Measurements from ENCODE around the gene EXOC6B. TPM values are rescaled to one million over a fixed set of nuclear protein-coding genes. Genes with fewer than 3 reads are reported as not detected.

The EXOC6B gene
- total and polyA plus RNA-seq, 2 donors from 2014 or later, result 5.9 to 31.3 TPM

DNA sequence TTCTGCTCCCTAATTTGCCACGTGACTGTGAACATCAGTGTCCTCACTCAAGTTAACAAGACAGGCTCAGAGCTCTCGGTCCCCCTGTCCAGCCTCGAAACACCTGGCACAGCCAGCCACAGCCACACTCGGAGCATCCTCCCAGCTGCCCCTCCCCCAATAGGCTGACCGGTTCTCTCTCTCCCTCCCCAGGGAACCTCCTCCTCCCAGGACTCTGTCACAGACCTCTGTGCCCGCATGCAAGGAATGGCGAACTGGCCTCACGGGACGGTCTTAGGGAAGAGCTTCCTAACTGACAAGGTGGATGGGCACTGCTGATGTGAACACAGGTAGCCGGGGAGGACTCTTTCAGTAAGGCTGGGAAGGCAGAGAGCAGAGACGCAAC, 697.0 kb downstream of the EXOC6B start:
- Histone ChIP-seq H3K9ac (ENCODE audit: low read length in 3 of 3) (no peak overlapping the region), H3K4me1 (ENCODE audit: control insufficient read depth in 2 of 3, insufficient read depth in 2 of 3, low read depth in 1 of 3, low read length in 3 of 3) (no peaks in the 10 kb centered on the region), H3K9me3 (ENCODE audit: control insufficient read depth in 2 of 3, insufficient read depth in 1 of 3, low read length in 3 of 3) (no peaks in the 10 kb centered on the region), H3K4me3 (ENCODE audit: low read length in 3 of 3) (no peak overlapping the region), H3K36me3 (ENCODE audit: control insufficient read depth in 2 of 3, insufficient read depth in 3 of 3, low read length in 3 of 3) (no peaks in the 10 kb centered on the region), H3K27me3 (ENCODE audit: control insufficient read depth, insufficient read depth, low read length) (no peaks in the 10 kb centered on the region), H3K27ac (ENCODE audit: low read depth in 2 of 2, low read length in 2 of 2) (no peak overlapping the region)
- intact Hi-C loops (cut with DNase I), result no loop called here
- TF ChIP-seq, protein P1, sequence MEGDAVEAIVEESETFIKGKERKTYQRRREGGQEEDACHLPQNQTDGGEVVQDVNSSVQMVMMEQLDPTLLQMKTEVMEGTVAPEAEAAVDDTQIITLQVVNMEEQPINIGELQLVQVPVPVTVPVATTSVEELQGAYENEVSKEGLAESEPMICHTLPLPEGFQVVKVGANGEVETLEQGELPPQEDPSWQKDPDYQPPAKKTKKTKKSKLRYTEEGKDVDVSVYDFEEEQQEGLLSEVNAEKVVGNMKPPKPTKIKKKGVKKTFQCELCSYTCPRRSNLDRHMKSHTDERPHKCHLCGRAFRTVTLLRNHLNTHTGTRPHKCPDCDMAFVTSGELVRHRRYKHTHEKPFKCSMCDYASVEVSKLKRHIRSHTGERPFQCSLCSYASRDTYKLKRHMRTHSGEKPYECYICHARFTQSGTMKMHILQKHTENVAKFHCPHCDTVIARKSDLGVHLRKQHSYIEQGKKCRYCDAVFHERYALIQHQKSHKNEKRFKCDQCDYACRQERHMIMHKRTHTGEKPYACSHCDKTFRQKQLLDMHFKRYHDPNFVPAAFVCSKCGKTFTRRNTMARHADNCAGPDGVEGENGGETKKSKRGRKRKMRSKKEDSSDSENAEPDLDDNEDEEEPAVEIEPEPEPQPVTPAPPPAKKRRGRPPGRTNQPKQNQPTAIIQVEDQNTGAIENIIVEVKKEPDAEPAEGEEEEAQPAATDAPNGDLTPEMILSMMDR (IDR thresholded peaks at IDR 0.05; ENCODE audit: borderline replicate concordance, extremely low read depth, insufficient read depth), result no peak
- no peak for FAIRE-seq
- no peak for DNase-seq

DNA sequence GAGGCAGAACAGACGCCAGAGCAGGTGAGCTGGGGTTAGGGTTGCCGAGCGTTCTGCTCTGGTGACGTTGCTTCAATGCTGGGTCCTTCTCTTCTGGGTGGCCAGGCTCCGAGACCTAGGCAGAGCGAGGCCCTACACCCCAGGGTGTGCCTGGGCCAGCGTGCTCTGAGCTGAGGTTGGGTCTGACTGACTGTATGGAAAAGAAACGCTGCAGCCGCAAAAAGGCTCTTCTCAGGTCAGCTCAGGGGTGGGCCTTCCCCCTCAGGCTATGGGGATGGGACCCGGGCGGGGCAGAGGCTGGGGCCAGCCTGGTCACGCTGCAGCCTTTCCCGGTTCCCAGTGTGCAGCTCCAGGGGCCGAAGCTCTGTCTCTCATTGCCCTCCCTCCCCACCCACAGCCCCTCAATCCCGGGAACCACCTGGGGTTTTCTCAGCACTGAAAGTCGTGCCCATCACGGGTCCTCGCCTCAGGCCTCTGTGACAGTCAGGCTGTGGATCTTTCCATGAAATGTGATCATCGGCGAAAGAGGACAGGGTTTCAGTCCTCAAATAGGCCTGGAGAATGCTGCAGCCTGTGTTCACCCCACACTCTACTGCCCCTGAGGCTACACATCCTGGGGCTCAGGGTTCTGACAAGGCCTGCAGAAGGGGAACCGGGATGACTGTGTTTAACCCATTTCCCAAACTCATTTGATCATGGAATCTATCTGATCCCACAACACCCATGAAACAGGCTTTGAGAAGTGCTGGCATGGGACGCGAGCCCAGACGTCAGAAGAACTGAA, 697.6 kb downstream of the EXOC6B start:
- FAIRE-seq, result no peak
- Histone ChIP-seq H3K27ac (ENCODE audit: low read depth in 2 of 2, low read length in 2 of 2) (no peak overlapping the region), H3K9me3 (ENCODE audit: control insufficient read depth in 2 of 3, insufficient read depth in 1 of 3, low read length in 3 of 3) (no peaks in the 10 kb centered on the region), H3K4me1 (ENCODE audit: control insufficient read depth in 2 of 3, insufficient read depth in 2 of 3, low read depth in 1 of 3, low read length in 3 of 3) (no peaks in the 10 kb centered on the region), H3K4me3 (ENCODE audit: low read length in 3 of 3) (no peak overlapping the region), H3K36me3 (ENCODE audit: control insufficient read depth in 2 of 3, insufficient read depth in 3 of 3, low read length in 3 of 3) (no peaks in the 10 kb centered on the region), H3K27me3 (ENCODE audit: control insufficient read depth, insufficient read depth, low read length) (no peaks in the 10 kb centered on the region), H3K9ac (ENCODE audit: low read length in 3 of 3) (no peak overlapping the region)
- DNase-seq, result peak in 1 of 5 donors; percentile 50
- TF ChIP-seq, protein P1 (IDR thresholded peaks at IDR 0.05; ENCODE audit: borderline replicate concordance, extremely low read depth, insufficient read depth), result no peak
- intact Hi-C loops (cut with DNase I), result no loop called here

DNA sequence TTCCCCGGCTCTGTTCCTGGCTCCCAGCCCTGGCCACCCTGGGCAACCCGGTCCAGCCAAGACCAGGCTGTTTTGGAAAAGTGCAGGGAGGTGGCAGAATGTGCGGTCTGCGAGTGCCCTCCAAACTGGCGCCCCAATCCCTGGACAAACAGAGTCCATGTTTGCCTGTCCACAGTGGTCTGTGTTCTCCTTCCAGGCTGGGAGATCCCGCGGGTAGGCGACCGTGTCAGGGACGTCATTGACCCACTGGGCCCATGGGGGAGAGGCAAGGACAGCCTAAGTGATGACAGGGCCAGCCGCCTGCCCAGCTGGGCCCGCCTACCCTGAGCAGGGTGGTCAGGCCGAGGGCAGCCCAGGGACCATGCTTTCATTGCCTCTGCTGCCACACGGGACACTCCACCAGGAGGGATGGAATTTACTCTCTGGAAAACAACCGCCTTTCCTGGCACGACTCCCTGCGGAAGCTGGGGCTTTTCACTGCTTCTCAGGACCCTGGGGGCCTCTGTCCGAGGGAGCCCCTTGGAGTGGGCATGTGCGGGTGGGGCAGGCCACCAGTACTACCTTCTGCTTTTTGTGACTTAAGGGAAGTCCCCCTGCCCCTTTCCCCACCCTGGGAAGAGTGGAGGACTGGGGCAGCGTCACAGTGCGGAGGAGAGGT, 698.3 kb downstream of the EXOC6B start:
- Histone ChIP-seq H3K27ac (ENCODE audit: low read depth in 2 of 2, low read length in 2 of 2) (no peak overlapping the region), H3K9ac (ENCODE audit: low read length in 3 of 3) (no peak overlapping the region), H3K4me3 (ENCODE audit: low read length in 3 of 3) (no peak overlapping the region), H3K36me3 (ENCODE audit: control insufficient read depth in 2 of 3, insufficient read depth in 3 of 3, low read length in 3 of 3) (no peaks in the 10 kb centered on the region), H3K4me1 (ENCODE audit: control insufficient read depth in 2 of 3, insufficient read depth in 2 of 3, low read depth in 1 of 3, low read length in 3 of 3) (no peaks in the 10 kb centered on the region), H3K9me3 (ENCODE audit: control insufficient read depth in 2 of 3, insufficient read depth in 1 of 3, low read length in 3 of 3) (no peaks in the 10 kb centered on the region), H3K27me3 (ENCODE audit: control insufficient read depth, insufficient read depth, low read length) (no peaks in the 10 kb centered on the region)
- intact Hi-C loops (cut with DNase I), result no loop called here
- no peak for FAIRE-seq
- TF ChIP-seq, protein P1 (IDR thresholded peaks at IDR 0.05; ENCODE audit: borderline replicate concordance, extremely low read depth, insufficient read depth), result no peak
- peak in 1 of 5 donors; percentile 64 for DNase-seq
